Activated naive CD4-positive, alpha-beta T cell treated with anti-CD3 and anti-CD28 coated beads, Interleukin-2, amount 50 U/mL, for 72 hours (primary cell): Measurements from ENCODE around the gene SIDT2. TPM values are rescaled to one million over a fixed set of nuclear protein-coding genes. Genes with fewer than 3 reads are reported as not detected.
A peak's percentile ranks its signal among the peaks of the same experiment; 100 is the strongest.
"Not testable (repeated sequence)": the region's sequence is repeated elsewhere in the genome, so short reads cannot be mapped to it uniquely, and the experiment has no call there.

Experiments
- ATAC-seq, 2 donors: fragments of 150-1000 bp; cut with Tn5 transposase; 2 replicates each; pipeline ENCODE4 v1.10.0; 2021; ENCODE audit warnings: mild to moderate bottlenecking in 2 of 2, moderate library complexity in 2 of 2
- DNase-seq, 2 donors: peaks; one replicate each; pipeline ENCODE4 v3.0.0; 2021 to 2022; ENCODE audit warnings: low spot score in 2 of 2
- H3K27ac Mint-ChIP-seq, 2 donors: one replicate each; pipeline ENCODE4 v1.8.0; 2022; ENCODE audit warnings: mild to moderate bottlenecking in 2 of 2, mixed read lengths in 2 of 2
- H3K36me3 Mint-ChIP-seq, 2 donors: one replicate each; pipeline ENCODE4 v1.8.0; 2022; ENCODE audit warnings: mixed read lengths in 2 of 2
- H3K9me3 Mint-ChIP-seq, 2 donors: one replicate each; pipeline ENCODE4 v1.8.0; 2022; ENCODE audit warnings: mixed read lengths in 2 of 2
- total RNA-seq, 2 donors: library from RNA; stranded (reverse); gene quantifications; one replicate each; pipeline ENCODE4 v1.2.3, GENCODE V29; 2022

SIDT2 gene
- 10 to 100 TPM; 20.9 to 32.0 TPM for total RNA-seq

- DNase-seq (peak; percentile 80 to 83), ATAC-seq (peak; percentile 94 to 95)
- peaks cover 6 to 7% of the 10 kb centered on the region in 2 donors for H3K36me3 Mint-ChIP-seq
- peak within 1 kb of the TSS; percentile 87 to 94 for H3K27ac Mint-ChIP-seq
- H3K9me3 Mint-ChIP-seq: no peaks in the 10 kb centered on the region
These were observed at the start of gene SIDT2 for GRCh38 chr11:117178210-117179034. TSS of gene SIDT2 (plus strand) at chr11:117178743. CDS start at chr11:117179264, 521 bp downstream.

- H3K36me3 Mint-ChIP-seq: not testable (repeated sequence)
These were observed 48.1 kb upstream of the SIDT2 start for GRCh38 chr11:117130396-117130795.

GRCh38 chr11:117130879-117131278, 47.7 kb upstream of the SIDT2 start:
- H3K36me3 Mint-ChIP-seq: no peaks in the 10 kb centered on the region
- no peak overlapping the region for H3K27ac Mint-ChIP-seq
- ATAC-seq (no peak), DNase-seq (no peak)
- H3K9me3 Mint-ChIP-seq: no peaks in the 10 kb centered on the region

More at GRCh38 chr11:117130396-117130795, 48.1 kb upstream of the SIDT2 start:
- not testable (repeated sequence) for H3K9me3 Mint-ChIP-seq, ATAC-seq, DNase-seq, H3K27ac Mint-ChIP-seq

- ATAC-seq: no peak
- no peaks in the 10 kb centered on the region for H3K36me3 Mint-ChIP-seq
- H3K27ac Mint-ChIP-seq: no peak overlapping the region
- no peaks in the 10 kb centered on the region for H3K9me3 Mint-ChIP-seq
- no peak for DNase-seq
These were observed 44.1 kb upstream of the SIDT2 start for GRCh38 chr11:117134431-117134830.

- DNase-seq, H3K9me3 Mint-ChIP-seq, H3K36me3 Mint-ChIP-seq, H3K27ac Mint-ChIP-seq, ATAC-seq: not testable (repeated sequence)
These were observed 43.6 kb upstream of the SIDT2 start for GRCh38 chr11:117134979-117135378.

GRCh38 chr11:117137223-117138086, 41.1 kb upstream of the SIDT2 start:
- H3K36me3 Mint-ChIP-seq, H3K9me3 Mint-ChIP-seq, H3K27ac Mint-ChIP-seq, ATAC-seq, DNase-seq: not testable (repeated sequence)

- Mint-ChIP-seq H3K36me3 (peaks cover 17 to 25% of the 10 kb centered on the region in 2 donors), H3K27ac (peak overlapping the region; percentile 85 to 98), H3K9me3 (no peaks in the 10 kb centered on the region)
- ATAC-seq (peak; percentile 36 to 37), DNase-seq (peak in 1 of 2 donors; percentile 5)
These were observed 35.2 kb upstream of the SIDT2 start for GRCh38 chr11:117143390-117143789.

GRCh38 chr11:117143871-117144476, 34.6 kb upstream of the SIDT2 start, which contains the start of gene PAFAH1B2:
TSS of gene PAFAH1B2 (plus strand) at chr11:117144287. CDS start at chr11:117152448, 8,161 bp downstream.
- Mint-ChIP-seq H3K27ac (peak within 1 kb of the TSS; percentile 98 to 99), H3K36me3 (peaks cover 17 to 25% of the 10 kb centered on the region in 2 donors), H3K9me3 (no peaks in the 10 kb centered on the region)
- DNase-seq (peak; percentile 94 to 96), ATAC-seq (peak; percentile 97 to 98)

GRCh38 chr11:117144477-117145392, 33.8 kb upstream of the SIDT2 start:
- Mint-ChIP-seq H3K9me3 (no peaks in the 10 kb centered on the region), H3K36me3 (peaks cover 17 to 25% of the 10 kb centered on the region in 2 donors), H3K27ac (peak overlapping the region; percentile 98 to 99)
- peak; percentile 54 to 60 for ATAC-seq
- DNase-seq: peak in 1 of 2 donors; percentile 43

- Mint-ChIP-seq H3K9me3 (no peaks in the 10 kb centered on the region), H3K27ac (peak overlapping the region; percentile 87 to 99), H3K36me3 (peaks cover 17 to 25% of the 10 kb centered on the region in 2 donors)
- DNase-seq (peak in 1 of 2 donors; percentile 7), ATAC-seq (no peak)
These were observed 33.2 kb upstream of the SIDT2 start for GRCh38 chr11:117145393-117145761.

GRCh38 chr11:117146521-117146920, 32.0 kb upstream of the SIDT2 start:
- DNase-seq (no peak), ATAC-seq (no peak)
- no peaks in the 10 kb centered on the region for H3K9me3 Mint-ChIP-seq
- peaks cover 17 to 25% of the 10 kb centered on the region in 2 donors for H3K36me3 Mint-ChIP-seq
- peak overlapping the region in 1 of 2 donors; percentile 87 for H3K27ac Mint-ChIP-seq

- no peak for ATAC-seq
- DNase-seq: no peak
- Mint-ChIP-seq H3K36me3 (peaks cover 0 to 10% of the 10 kb centered on the region in 2 donors), H3K9me3 (no peaks in the 10 kb centered on the region), H3K27ac (no peak overlapping the region)
These were observed 26.5 kb upstream of the SIDT2 start for GRCh38 chr11:117152066-117152465.

- H3K27ac Mint-ChIP-seq: no peak overlapping the region
- H3K9me3 Mint-ChIP-seq: no peaks in the 10 kb centered on the region
- H3K36me3 Mint-ChIP-seq: peaks cover 0 to 4% of the 10 kb centered on the region in 2 donors
- no peak for ATAC-seq
- DNase-seq: no peak
These were observed 24.1 kb upstream of the SIDT2 start for GRCh38 chr11:117154468-117154867.

- Mint-ChIP-seq H3K27ac (peak overlapping the region in 1 of 2 donors; percentile 4), H3K36me3 (peaks cover 0 to 4% of the 10 kb centered on the region in 2 donors)
These were observed 21.0 kb upstream of the SIDT2 start for GRCh38 chr11:117157507-117157906.

GRCh38 chr11:117159892-117160291, 18.7 kb upstream of the SIDT2 start:
- DNase-seq (no peak), ATAC-seq (peak in 1 of 2 donors; percentile 69)
- H3K27ac Mint-ChIP-seq: peak overlapping the region in 1 of 2 donors; percentile 2
- H3K36me3 Mint-ChIP-seq: no peaks in the 10 kb centered on the region
- H3K9me3 Mint-ChIP-seq: no peaks in the 10 kb centered on the region

More at GRCh38 chr11:117157507-117157906, 21.0 kb upstream of the SIDT2 start:
- no peaks in the 10 kb centered on the region for H3K9me3 Mint-ChIP-seq
- DNase-seq (no peak), ATAC-seq (no peak)
